Inflammatory macrophage treated with lipopolysaccharide for 1 hour (primary cell): Measurements from ENCODE around the gene GLTP.
A peak's percentile ranks its signal among the peaks of the same experiment; 100 is the strongest.
"Not testable (repeated sequence)": the region's sequence is repeated elsewhere in the genome, so short reads cannot be mapped to it uniquely, and the experiment has no call there.

Experiments used
- DNase-seq, 2 donors: peaks; one replicate each; pipeline ENCODE4 v3.0.0-alpha.2; 2020 to 2022

Gene GLTP

GRCh38 chr12:109876406-109876805 is 3.9 kb downstream of the GLTP start:
- no peak for DNase-seq

GRCh38 chr12:109875572-109876131 is 4.7 kb downstream of the GLTP start:
- no peak for DNase-seq

- peak; percentile 49 to 62 for DNase-seq
These were observed 6.7 kb downstream of the GLTP start for GRCh38 chr12:109873653-109874052.

- no peak for DNase-seq
These were observed 8.6 kb downstream of the GLTP start for GRCh38 chr12:109871668-109872314.

- DNase-seq: peak in 1 of 2 donors; percentile 37
These were observed 9.7 kb downstream of the GLTP start for GRCh38 chr12:109870648-109871047.

- no peak for DNase-seq
These were observed 11.9 kb downstream of the GLTP start for GRCh38 chr12:109868182-109869051.

- DNase-seq: no peak
These were observed 15.4 kb downstream of the GLTP start for GRCh38 chr12:109864916-109865315.

GRCh38 chr12:109863847-109864712 is 16.3 kb downstream of the GLTP start:
- DNase-seq: no peak

GRCh38 chr12:109862491-109862890 is 17.9 kb downstream of the GLTP start:
- not testable (repeated sequence) for DNase-seq

GRCh38 chr12:109861689-109862314 is 18.5 kb downstream of the GLTP start:
- peak in 1 of 2 donors; percentile 30 for DNase-seq

- no peak for DNase-seq
These were observed 19.4 kb downstream of the GLTP start for GRCh38 chr12:109860977-109861376.

GRCh38 chr12:109858764-109859163 is 21.6 kb downstream of the GLTP start:
- no peak for DNase-seq

- no peak for DNase-seq
These were observed 22.6 kb downstream of the GLTP start for GRCh38 chr12:109857715-109858114.

- no peak for DNase-seq
These were observed 25.0 kb downstream of the GLTP start for GRCh38 chr12:109855377-109855776.

- DNase-seq: peak in 1 of 2 donors; percentile 33
These were observed 29.8 kb downstream of the GLTP start for GRCh38 chr12:109850518-109850917.

- DNase-seq: peak in 1 of 2 donors; percentile 16
These were observed 33.1 kb downstream of the GLTP start for GRCh38 chr12:109847142-109847735.

GRCh38 chr12:109845824-109846205 is 34.5 kb downstream of the GLTP start:
- DNase-seq: no peak

GRCh38 chr12:109844983-109845823 is 35.1 kb downstream of the GLTP start:
- DNase-seq: peak; percentile 66 to 96

GRCh38 chr12:109844091-109844490 is 36.2 kb downstream of the GLTP start:
- no peak for DNase-seq

GRCh38 chr12:109842021-109842420 is 38.3 kb downstream of the GLTP start:
- DNase-seq: no peak

GRCh38 chr12:109841356-109841755 is 39.0 kb downstream of the GLTP start:
- DNase-seq: no peak
